ENCODE data around the gene AP3D1.

DNA sequence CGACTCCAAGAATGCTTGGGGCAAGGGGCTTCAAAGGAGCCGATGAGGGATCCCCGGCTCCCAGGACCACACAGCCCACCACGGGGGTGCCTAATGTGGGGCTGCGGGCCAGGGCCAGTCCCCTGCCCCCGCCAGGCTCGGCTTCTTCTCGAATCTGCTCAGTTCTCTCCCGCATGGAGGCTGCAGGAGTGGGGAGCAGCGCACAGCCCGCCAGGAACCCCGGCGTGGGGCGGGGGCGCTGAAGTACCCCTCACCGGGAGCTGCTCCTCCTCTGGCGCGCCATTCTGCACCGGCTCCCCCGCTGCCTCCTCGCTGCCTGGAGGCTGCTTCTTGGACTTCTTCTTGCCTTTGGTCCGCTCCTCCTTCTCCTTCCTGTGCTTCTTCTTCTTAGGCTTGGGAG lies 39.9 kb downstream of the AP3D1 start:
- TF ChIP-seq GATA3 (IDR thresholded peaks at IDR 0.05; ENCODE audit: low read depth, low read length) = no peak
- TF ChIP-seq GATA2 (IDR thresholded peaks at IDR 0.05; ENCODE audit: low read depth, low read length) = no peak

All from SH-SY5Y (cell line).